ENCODE results near the gene MON2. TPM values are rescaled to one million over a fixed set of nuclear protein-coding genes. Genes with fewer than 3 reads are reported as not detected.

MON2 gene
- polyA plus RNA-seq, 1 experiment: 7.8 TPM

GRCh38 chr12:62642486-62642885 is 175.9 kb downstream of the MON2 start:
- POLR2A ChIA-PET: no interaction called here
- no peaks in the 10 kb centered on the region; the same call in 1 of the 2 replicates for H3K36me3 ChIP-seq (ENCODE audit: control insufficient read depth, insufficient read depth, low read length)
- no peak for DNase-seq (ENCODE audit: low read depth)
- H3K27me3 ChIP-seq (ENCODE audit: control insufficient read depth, insufficient read depth, low read length): no peaks in the 10 kb centered on the region
- TF ChIP-seq CTCF (IDR thresholded peaks at IDR 0.05; ENCODE audit: insufficient read depth, low read depth, low read length): no peak
- H3K4me3 ChIP-seq (ENCODE audit: low read depth, low read length): no peak overlapping the region
- CTCF ChIA-PET: interaction anchor here (0.5 to 1.2 kb wide), 2 partner anchors 9 to 140 kb away, joined by 3 read pairs; no protein-coding TSS in a partner anchor

GRCh38 chr12:62643486-62643885 is 176.9 kb downstream of the MON2 start:
- no peak for TF ChIP-seq CTCF (IDR thresholded peaks at IDR 0.05; ENCODE audit: insufficient read depth, low read depth, low read length)
- no peak overlapping the region for H3K4me3 ChIP-seq (ENCODE audit: low read depth, low read length)
- POLR2A ChIA-PET: interaction anchor here (0.5 kb wide), 1 partner anchor 14 kb away, joined by 3 read pairs; no protein-coding TSS in a partner anchor
- DNase-seq (ENCODE audit: low read depth): no peak
- no peaks in the 10 kb centered on the region; the same call in 1 of the 2 replicates for H3K36me3 ChIP-seq (ENCODE audit: control insufficient read depth, insufficient read depth, low read length)
- CTCF ChIA-PET: interaction anchor here (1.0 kb wide), 1 partner anchor 10 kb away, joined by 3 read pairs; no protein-coding TSS in a partner anchor
- no peaks in the 10 kb centered on the region for H3K27me3 ChIP-seq (ENCODE audit: control insufficient read depth, insufficient read depth, low read length)

- DNase-seq (ENCODE audit: low read depth): no peak
- ChIA-PET CTCF (interaction anchor here (0.6 kb wide), 1 partner anchor 8 kb away, joined by 3 read pairs; no protein-coding TSS in a partner anchor), POLR2A (no interaction called here)
- H3K36me3 ChIP-seq (ENCODE audit: control insufficient read depth, insufficient read depth, low read length): no peaks in the 10 kb centered on the region; the same call in 1 of the 2 replicates
- no peak for TF ChIP-seq CTCF (IDR thresholded peaks at IDR 0.05; ENCODE audit: insufficient read depth, low read depth, low read length)
- H3K27me3 ChIP-seq (ENCODE audit: control insufficient read depth, insufficient read depth, low read length): no peaks in the 10 kb centered on the region
- H3K4me3 ChIP-seq (ENCODE audit: low read depth, low read length): no peak overlapping the region
Observed at GRCh38 chr12:62646566-62646965, 179.9 kb downstream of the MON2 start.

GRCh38 chr12:62647586-62647985 is 181.0 kb downstream of the MON2 start:
- no peaks in the 10 kb centered on the region for H3K27me3 ChIP-seq (ENCODE audit: control insufficient read depth, insufficient read depth, low read length)
- TF ChIP-seq CTCF (IDR thresholded peaks at IDR 0.05; ENCODE audit: insufficient read depth, low read depth, low read length): no peak
- H3K4me3 ChIP-seq (ENCODE audit: low read depth, low read length): no peak overlapping the region
- ChIA-PET POLR2A (no interaction called here), CTCF (no interaction called here)
- no peaks in the 10 kb centered on the region; the same call in 1 of the 2 replicates for H3K36me3 ChIP-seq (ENCODE audit: control insufficient read depth, insufficient read depth, low read length)
- DNase-seq (ENCODE audit: low read depth): no peak

GRCh38 chr12:62649412-62650138 is 182.9 kb downstream of the MON2 start:
- Histone ChIP-seq H3K27me3 (ENCODE audit: control insufficient read depth, insufficient read depth, low read length) (no peaks in the 10 kb centered on the region; the same call in 1 of the 2 replicates), H3K4me3 (ENCODE audit: low read depth, low read length) (no peak overlapping the region), H3K36me3 (ENCODE audit: control insufficient read depth, insufficient read depth, low read length) (no peaks in the 10 kb centered on the region; the same call in 1 of the 2 replicates)
- DNase-seq (ENCODE audit: low read depth): no peak
- ChIA-PET CTCF (interaction anchor here (0.6 to 1.0 kb wide), 3 partner anchors 9 to 46 kb away, joined by 3 read pairs; no protein-coding TSS in a partner anchor), POLR2A (interaction anchor here (0.5 to 0.7 kb wide), 2 partner anchors 317 to 1371 kb away, joined by 5 to 12 read pairs; no protein-coding TSS in a partner anchor)
- no peak for TF ChIP-seq CTCF (IDR thresholded peaks at IDR 0.05; ENCODE audit: insufficient read depth, low read depth, low read length)
